Measurements from ENCODE around the gene WBP2.

Gene WBP2

GRCh38 chr17:75826561-75827307, 28.4 kb downstream of the WBP2 start:
- DNase-seq: no peak

- no peak for DNase-seq
Measured at GRCh38 chr17:75825748-75826370, 29.3 kb downstream of the WBP2 start.

GRCh38 chr17:75825149-75825552, 30.0 kb downstream of the WBP2 start:
- DNase-seq: no peak

GRCh38 chr17:75824666-75825065, 30.5 kb downstream of the WBP2 start:
- DNase-seq: no peak

GRCh38 chr17:75824050-75824552, 31.0 kb downstream of the WBP2 start:
- DNase-seq: no peak

- DNase-seq: no peak
Measured at GRCh38 chr17:75823257-75824041, 31.7 kb downstream of the WBP2 start.

- no peak for DNase-seq
Measured at GRCh38 chr17:75822800-75823166, 32.4 kb downstream of the WBP2 start.

- DNase-seq: peak; percentile 52
Measured at GRCh38 chr17:75822119-75822799, 32.9 kb downstream of the WBP2 start.

GRCh38 chr17:75821552-75821951, 33.6 kb downstream of the WBP2 start:
- DNase-seq: no peak

GRCh38 chr17:75820094-75821080, 34.7 kb downstream of the WBP2 start:
- DNase-seq: no peak

- DNase-seq: no peak
Measured at GRCh38 chr17:75819678-75820077, 35.5 kb downstream of the WBP2 start.

GRCh38 chr17:75819116-75819515, 36.0 kb downstream of the WBP2 start:
- no peak for DNase-seq

GRCh38 chr17:75818326-75818885, 36.7 kb downstream of the WBP2 start:
- no peak for DNase-seq

GRCh38 chr17:75817571-75817970, 37.6 kb downstream of the WBP2 start:
- DNase-seq: no peak

GRCh38 chr17:75816693-75817092, 38.4 kb downstream of the WBP2 start:
- DNase-seq: no peak

GRCh38 chr17:75815399-75815798, 39.7 kb downstream of the WBP2 start:
- DNase-seq: no peak

- no peak for DNase-seq
Measured at GRCh38 chr17:75814900-75815373, 40.2 kb downstream of the WBP2 start.

GRCh38 chr17:75814021-75814395, 41.1 kb downstream of the WBP2 start:
- no peak for DNase-seq

- no peak for DNase-seq
Measured at GRCh38 chr17:75813081-75814020, 41.8 kb downstream of the WBP2 start.
